ENCODE measurements around the gene PGLYRP4. TPM values are rescaled to one million over a fixed set of nuclear protein-coding genes. Genes with fewer than 3 reads are reported as not detected.

PGLYRP4 gene
- total RNA-seq, 1 experiment from 2014 or later, result not detected

DNA sequence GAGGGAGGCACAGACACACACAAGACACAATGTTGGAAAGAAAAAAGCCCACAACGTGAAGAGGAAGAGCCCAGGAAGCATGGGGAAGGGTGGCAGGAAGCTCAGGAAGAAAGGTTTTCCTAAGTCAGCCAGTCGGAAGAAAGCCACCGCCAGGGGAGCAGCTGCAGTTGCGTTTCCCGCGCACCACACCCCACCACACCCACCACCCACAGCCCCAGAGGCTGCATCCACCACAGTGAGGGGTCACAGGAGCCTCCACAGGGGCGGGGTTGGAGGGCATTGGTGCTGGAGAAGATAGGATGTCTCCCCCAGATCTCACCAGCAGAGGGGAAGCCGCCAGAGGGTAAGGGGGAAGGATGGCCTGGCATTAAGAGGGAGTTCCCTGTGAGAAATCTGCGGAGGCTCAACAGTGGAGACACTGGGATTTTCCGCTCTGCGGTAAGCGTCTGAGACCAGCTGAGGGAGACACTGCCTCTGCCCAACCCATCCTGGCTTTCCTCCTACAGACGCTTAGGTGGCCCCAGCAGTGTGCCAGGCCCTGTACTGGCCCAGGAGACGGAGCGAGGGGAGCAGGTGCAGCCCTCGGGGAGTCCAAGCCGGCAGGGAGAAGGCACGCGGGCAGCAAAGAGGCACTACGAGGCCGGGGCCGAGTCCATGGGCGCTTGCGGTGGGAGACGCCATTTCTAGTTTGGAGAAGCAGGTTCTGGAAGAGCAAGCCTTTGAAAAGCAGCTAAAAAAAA, 55.7 kb downstream of the PGLYRP4 start:
- ChIA-PET POLR2A (no interaction called here), CTCF (interaction anchor here (0.5 to 2.2 kb wide), 17 partner anchors 10 to 401 kb away, joined by 3 to 9 read pairs (median 3); partner anchors contain the start of gene PGLYRP3)
- H3K36me3 Mint-ChIP-seq, result no peaks in the 10 kb centered on the region
- H3K9me3 Mint-ChIP-seq, result no peaks in the 10 kb centered on the region
- H3K27ac Mint-ChIP-seq, result no peak overlapping the region
- peaks cover 25% of the 10 kb centered on the region for H3K4me1 Mint-ChIP-seq
- no peak overlapping the region for H3K4me3 Mint-ChIP-seq
- ATAC-seq (peak; percentile 58), DNase-seq (ENCODE audit: low spot score) (no peak)
- H3K27me3 Mint-ChIP-seq (ENCODE audit: low read depth), result peaks cover 2% of the 10 kb centered on the region; the same call in 1 of the 2 replicates
- TF ChIP-seq NR3C1 (CRISPR knock-in tag; conservative IDR thresholded peaks at IDR 0.05; ENCODE audit: low read depth), result no peak
- TF ChIP-seq, protein P1, sequence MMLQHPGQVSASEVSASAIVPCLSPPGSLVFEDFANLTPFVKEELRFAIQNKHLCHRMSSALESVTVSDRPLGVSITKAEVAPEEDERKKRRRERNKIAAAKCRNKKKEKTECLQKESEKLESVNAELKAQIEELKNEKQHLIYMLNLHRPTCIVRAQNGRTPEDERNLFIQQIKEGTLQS (CRISPR knock-in tag; conservative IDR thresholded peaks at IDR 0.05), result no peak
- TF ChIP-seq, protein P2, sequence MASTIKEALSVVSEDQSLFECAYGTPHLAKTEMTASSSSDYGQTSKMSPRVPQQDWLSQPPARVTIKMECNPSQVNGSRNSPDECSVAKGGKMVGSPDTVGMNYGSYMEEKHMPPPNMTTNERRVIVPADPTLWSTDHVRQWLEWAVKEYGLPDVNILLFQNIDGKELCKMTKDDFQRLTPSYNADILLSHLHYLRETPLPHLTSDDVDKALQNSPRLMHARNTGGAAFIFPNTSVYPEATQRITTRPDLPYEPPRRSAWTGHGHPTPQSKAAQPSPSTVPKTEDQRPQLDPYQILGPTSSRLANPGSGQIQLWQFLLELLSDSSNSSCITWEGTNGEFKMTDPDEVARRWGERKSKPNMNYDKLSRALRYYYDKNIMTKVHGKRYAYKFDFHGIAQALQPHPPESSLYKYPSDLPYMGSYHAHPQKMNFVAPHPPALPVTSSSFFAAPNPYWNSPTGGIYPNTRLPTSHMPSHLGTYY (CRISPR knock-in tag; IDR thresholded peaks at IDR 0.05), result no peak
- TF ChIP-seq, protein P3, sequence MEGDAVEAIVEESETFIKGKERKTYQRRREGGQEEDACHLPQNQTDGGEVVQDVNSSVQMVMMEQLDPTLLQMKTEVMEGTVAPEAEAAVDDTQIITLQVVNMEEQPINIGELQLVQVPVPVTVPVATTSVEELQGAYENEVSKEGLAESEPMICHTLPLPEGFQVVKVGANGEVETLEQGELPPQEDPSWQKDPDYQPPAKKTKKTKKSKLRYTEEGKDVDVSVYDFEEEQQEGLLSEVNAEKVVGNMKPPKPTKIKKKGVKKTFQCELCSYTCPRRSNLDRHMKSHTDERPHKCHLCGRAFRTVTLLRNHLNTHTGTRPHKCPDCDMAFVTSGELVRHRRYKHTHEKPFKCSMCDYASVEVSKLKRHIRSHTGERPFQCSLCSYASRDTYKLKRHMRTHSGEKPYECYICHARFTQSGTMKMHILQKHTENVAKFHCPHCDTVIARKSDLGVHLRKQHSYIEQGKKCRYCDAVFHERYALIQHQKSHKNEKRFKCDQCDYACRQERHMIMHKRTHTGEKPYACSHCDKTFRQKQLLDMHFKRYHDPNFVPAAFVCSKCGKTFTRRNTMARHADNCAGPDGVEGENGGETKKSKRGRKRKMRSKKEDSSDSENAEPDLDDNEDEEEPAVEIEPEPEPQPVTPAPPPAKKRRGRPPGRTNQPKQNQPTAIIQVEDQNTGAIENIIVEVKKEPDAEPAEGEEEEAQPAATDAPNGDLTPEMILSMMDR (IDR thresholded peaks at IDR 0.05), result no peak
- TF ChIP-seq NR1H2 (CRISPR knock-in tag; IDR thresholded peaks at IDR 0.05), result no peak
- TF ChIP-seq, protein P4, sequence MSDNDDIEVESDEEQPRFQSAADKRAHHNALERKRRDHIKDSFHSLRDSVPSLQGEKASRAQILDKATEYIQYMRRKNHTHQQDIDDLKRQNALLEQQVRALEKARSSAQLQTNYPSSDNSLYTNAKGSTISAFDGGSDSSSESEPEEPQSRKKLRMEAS (CRISPR knock-in tag; IDR thresholded peaks at IDR 0.05), result no peak
- no peak for TF ChIP-seq MYBL2 (CRISPR knock-in tag; IDR thresholded peaks at IDR 0.05)
- no peak for TF ChIP-seq RORB (CRISPR knock-in tag; IDR thresholded peaks at IDR 0.05)
- TF ChIP-seq, protein P5, sequence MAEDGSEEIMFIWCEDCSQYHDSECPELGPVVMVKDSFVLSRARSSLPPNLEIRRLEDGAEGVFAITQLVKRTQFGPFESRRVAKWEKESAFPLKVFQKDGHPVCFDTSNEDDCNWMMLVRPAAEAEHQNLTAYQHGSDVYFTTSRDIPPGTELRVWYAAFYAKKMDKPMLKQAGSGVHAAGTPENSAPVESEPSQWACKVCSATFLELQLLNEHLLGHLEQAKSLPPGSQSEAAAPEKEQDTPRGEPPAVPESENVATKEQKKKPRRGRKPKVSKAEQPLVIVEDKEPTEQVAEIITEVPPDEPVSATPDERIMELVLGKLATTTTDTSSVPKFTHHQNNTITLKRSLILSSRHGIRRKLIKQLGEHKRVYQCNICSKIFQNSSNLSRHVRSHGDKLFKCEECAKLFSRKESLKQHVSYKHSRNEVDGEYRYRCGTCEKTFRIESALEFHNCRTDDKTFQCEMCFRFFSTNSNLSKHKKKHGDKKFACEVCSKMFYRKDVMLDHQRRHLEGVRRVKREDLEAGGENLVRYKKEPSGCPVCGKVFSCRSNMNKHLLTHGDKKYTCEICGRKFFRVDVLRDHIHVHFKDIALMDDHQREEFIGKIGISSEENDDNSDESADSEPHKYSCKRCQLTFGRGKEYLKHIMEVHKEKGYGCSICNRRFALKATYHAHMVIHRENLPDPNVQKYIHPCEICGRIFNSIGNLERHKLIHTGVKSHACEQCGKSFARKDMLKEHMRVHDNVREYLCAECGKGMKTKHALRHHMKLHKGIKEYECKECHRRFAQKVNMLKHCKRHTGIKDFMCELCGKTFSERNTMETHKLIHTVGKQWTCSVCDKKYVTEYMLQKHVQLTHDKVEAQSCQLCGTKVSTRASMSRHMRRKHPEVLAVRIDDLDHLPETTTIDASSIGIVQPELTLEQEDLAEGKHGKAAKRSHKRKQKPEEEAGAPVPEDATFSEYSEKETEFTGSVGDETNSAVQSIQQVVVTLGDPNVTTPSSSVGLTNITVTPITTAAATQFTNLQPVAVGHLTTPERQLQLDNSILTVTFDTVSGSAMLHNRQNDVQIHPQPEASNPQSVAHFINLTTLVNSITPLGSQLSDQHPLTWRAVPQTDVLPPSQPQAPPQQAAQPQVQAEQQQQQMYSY (CRISPR knock-in tag; IDR thresholded peaks at IDR 0.05), result no peak
- TF ChIP-seq, protein P6, sequence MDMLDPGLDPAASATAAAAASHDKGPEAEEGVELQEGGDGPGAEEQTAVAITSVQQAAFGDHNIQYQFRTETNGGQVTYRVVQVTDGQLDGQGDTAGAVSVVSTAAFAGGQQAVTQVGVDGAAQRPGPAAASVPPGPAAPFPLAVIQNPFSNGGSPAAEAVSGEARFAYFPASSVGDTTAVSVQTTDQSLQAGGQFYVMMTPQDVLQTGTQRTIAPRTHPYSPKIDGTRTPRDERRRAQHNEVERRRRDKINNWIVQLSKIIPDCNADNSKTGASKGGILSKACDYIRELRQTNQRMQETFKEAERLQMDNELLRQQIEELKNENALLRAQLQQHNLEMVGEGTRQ (CRISPR knock-in tag; IDR thresholded peaks at IDR 0.05), result no peak

DNA sequence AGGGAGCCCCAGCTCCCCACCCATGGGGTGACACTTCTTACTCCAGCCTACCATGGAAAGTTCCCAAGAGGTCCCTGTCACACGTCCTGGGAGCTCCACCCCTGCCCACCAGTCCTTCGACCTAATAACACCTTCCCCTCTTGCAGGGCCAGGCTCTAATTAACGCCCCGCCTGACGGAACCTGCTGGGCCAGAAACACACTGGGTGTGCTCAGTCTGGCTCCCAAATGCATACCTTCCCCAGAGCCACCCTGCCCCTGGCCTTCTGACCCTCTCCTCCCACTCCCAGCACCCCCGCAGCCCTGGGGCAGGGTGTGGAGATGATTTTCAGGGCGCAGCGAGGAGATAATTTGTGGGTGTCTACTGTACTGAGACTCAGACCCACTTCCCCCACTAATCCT, 56.5 kb downstream of the PGLYRP4 start:
- CTCF ChIA-PET, result interaction anchor here (0.6 to 2.2 kb wide), 13 partner anchors 12 to 414 kb away, joined by 3 to 9 read pairs (median 3); partner anchors contain the start of gene PGLYRP3
- TF ChIP-seq, protein P7, sequence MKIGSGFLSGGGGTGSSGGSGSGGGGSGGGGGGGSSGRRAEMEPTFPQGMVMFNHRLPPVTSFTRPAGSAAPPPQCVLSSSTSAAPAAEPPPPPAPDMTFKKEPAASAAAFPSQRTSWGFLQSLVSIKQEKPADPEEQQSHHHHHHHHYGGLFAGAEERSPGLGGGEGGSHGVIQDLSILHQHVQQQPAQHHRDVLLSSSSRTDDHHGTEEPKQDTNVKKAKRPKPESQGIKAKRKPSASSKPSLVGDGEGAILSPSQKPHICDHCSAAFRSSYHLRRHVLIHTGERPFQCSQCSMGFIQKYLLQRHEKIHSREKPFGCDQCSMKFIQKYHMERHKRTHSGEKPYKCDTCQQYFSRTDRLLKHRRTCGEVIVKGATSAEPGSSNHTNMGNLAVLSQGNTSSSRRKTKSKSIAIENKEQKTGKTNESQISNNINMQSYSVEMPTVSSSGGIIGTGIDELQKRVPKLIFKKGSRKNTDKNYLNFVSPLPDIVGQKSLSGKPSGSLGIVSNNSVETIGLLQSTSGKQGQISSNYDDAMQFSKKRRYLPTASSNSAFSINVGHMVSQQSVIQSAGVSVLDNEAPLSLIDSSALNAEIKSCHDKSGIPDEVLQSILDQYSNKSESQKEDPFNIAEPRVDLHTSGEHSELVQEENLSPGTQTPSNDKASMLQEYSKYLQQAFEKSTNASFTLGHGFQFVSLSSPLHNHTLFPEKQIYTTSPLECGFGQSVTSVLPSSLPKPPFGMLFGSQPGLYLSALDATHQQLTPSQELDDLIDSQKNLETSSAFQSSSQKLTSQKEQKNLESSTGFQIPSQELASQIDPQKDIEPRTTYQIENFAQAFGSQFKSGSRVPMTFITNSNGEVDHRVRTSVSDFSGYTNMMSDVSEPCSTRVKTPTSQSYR (CRISPR knock-in tag; IDR thresholded peaks at IDR 0.05), result no peak
- TF ChIP-seq, protein P3 (IDR thresholded peaks at IDR 0.05), result no peak

More for the DNA sequence above, 56.5 kb downstream of the PGLYRP4 start:
- no peaks in the 10 kb centered on the region for H3K36me3 Mint-ChIP-seq
- no peaks in the 10 kb centered on the region for H3K9me3 Mint-ChIP-seq
- POLR2A ChIA-PET, result no interaction called here
- H3K4me1 Mint-ChIP-seq, result peaks cover 25% of the 10 kb centered on the region
- H3K4me3 Mint-ChIP-seq, result no peak overlapping the region
- no peak for DNase-seq (ENCODE audit: low spot score)
- peaks cover 2% of the 10 kb centered on the region; the same call in 1 of the 2 replicates for H3K27me3 Mint-ChIP-seq (ENCODE audit: low read depth)
- H3K27ac Mint-ChIP-seq, result no peak overlapping the region
- ATAC-seq, result no peak
